GM18858 (cell line): Measurements from ENCODE around the gene ABHD4.
"Not testable (repeated sequence)": the region's sequence is repeated elsewhere in the genome, so short reads cannot be mapped to it uniquely, and the experiment has no call there.

Source experiments
- ATAC-seq: cut with Tn5 transposase; IDR thresholded peaks from one replicate; pipeline ENCODE4 v1.9.1; 2021; ENCODE audit not compliant: unreplicated experiment

ABHD4 gene

DNA sequence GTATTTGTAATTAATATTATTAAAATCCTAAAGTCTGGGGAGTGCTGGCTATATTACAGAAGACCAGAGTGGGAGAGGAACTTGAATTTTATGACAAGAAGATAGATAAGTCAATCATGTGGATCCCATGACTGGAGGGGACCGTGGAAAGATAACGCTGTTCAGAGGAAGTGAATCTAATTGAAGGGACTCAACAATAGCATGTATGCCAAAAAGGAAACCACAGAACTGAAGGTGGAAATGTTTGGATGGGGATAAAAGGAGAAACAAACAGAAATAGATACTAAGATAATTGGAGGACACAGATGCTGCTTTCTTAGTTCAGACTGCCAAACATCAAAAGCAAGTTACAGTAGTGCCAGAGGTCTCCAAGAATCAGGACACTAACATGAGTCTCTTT, 24.9 kb downstream of the ABHD4 start:
- no peak for ATAC-seq

DNA sequence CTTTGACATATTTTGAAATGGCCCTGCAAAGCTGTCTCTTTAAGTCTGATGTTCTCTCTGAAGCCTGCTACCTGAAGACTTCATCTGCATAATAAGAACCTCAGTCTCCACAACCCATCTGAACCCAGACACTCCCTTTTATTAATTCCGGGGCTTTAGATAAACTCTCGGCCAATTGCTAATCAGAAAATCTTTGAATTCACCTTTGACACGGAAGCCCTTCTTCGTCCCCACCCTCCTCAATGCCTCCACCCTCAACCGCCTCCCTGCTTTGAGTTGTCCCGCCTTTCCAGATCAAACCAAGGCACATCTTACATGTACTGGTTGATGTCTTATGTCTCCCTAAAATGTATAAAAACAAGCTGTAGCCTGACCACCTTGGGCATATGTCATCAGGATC, 28.5 kb downstream of the ABHD4 start:
- no peak for ATAC-seq

DNA sequence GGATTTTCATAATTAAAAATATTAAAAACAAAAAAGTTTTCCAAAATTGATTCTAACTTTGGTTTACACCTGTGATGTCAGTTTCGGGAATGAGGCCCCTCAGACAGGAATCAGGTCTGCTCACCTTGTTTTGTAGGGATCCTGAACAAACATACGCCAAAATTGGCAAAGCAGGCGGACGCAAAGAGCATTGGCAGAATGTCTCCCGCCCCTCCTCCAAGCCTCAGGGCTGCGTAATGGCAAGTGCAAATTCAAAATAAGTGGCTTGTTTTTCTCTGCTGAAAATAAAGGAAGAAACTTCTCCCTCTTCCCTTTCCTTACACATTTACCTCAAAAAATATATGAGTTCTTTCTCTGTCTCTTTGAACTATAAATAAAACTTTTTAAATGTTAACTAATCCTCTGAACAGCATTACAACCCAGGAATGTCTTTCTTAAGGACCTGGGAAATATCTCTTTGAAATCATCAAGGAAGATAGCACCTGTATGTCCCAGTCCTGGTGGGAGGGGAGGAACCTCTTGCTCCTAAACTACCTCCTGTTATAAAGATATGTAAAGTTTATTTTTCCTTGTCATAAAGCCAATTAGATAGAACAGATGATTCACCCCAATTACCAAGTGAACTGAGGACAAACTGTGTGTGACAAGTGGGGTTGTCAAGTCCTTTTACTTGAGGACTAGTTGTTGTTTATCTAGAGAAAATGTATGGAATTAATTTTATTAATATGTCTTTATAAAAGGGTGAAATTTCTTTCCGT, 29.6 kb downstream of the ABHD4 start:
- no peak for ATAC-seq

DNA sequence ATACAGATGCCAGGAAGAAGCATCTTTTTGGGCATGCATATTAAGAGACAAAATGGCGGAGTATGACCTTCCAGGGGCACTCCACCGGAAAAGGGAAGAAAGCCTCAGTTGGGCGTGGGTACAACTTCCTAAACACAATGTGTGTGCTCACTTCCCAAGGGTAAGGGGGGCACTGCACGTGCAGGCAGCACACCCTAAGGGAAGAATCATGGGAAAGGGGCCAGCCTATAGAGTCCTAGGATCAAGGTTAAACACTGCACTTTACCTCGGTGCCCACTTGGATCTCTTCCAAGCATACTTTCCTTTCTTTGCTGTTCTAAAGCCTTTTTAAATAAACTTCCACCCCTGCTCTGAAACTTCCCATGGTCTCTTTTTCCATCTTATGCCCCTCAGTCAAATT, 31.3 kb downstream of the ABHD4 start:
- ATAC-seq = no peak

DNA sequence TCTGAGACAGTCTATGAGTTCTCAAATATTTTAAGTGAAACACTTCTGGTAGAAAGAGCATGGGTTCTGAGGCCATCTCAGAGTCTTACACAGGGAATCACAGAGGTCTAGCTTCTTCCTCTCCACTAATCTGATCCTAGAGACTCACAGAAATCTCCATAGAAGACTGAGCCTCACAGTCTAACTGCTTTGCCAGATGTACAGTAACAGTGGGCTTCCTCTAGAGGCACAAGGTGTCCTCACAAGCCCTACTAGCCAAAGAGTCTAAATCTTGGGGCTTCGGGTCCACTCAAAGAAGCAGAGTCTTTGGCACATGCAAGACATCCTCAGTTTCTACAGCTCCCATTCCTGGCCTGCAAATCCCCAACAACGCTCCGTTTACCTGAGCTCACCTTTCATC, 32.0 kb downstream of the ABHD4 start:
- ATAC-seq = no peak

DNA sequence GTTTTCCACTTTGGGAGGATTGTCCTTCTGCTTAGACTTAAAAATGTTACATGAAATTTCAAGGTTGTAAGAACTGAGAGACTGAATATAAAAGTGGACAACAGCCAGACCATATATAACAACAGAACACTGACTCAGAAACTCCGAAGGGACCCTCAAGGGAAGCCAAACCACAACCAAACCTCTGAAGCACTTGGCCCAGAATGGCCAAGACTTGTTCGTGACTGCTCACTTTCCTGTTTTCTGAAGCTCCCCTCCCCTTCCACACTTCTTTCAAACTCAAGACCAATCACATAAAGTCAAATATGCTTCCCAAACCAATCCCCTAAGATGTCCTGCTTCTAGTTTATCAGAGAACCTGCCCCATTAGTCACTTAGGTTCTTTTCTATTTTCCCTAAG, 32.4 kb downstream of the ABHD4 start:
- ATAC-seq = no peak

DNA sequence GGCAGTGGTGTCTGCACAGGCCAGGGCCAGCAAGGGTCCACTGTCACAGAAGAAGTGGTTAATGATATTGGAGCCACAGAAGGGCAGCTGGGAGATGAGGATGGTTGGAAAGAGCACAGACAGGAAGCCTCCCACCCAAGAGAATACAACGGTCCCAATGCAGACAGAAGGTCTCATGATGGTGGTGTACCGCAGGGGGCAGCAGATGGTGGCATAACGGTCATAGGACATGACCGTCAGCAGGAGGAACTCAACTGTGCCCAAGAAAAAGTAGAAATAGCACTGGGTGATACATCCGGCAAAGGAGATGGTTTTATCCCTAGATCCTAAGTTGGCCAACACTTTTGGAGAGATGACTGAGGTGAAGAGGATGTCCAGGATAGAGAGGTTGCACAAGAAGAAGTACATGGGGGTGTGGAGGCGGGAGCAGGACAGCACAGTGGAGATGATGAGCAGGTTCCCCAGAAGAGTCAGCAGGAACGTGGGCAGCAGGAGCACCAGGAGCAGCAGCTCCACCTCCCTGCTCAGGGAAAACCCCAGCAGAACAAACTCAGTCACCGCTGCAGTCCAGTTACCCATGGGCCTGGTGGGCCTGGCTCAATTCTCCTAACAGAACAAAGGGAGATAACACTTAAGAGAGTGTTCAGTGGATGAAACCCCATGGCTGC, 36.3 kb downstream of the ABHD4 start:
- ATAC-seq = no peak

DNA sequence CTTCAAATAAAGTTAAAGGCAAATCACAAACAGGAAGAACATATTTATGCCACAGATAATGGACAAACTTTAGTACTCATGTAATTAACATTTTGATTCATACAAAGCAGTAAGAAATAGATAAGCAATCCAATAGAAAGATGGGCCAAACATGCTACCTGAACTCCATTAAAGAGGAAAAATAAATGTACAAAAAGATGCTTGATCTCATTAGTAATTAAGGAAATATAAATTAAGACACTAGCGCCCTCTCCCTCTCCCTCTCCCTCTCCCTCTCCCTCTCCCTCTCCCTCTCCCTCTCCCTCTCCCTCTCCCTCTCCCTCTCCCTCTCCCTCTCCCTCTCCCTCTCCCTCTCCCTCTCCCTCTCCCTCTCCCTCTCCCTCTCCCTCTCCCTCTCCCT, 37.9 kb downstream of the ABHD4 start:
- not testable (repeated sequence) for ATAC-seq

DNA sequence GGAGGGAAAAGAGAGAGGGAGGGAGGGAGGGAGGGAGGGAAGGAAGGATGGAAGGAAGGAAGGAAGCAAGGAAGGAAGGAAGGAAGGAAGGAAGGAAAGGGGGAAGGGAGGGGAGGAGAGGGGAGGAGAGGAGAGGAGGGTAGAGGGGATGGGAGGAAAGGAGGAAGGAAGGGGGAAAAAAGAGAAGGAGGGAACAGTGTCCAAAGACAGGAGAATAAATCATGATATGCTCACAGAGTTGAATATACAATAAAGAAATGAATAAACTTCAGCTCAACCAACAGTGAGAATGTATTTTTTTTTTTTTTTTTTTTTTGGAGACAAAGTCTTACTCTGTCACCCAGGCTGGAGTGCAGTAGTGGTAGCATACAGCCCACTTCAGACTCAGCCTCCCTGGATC, 42.1 kb downstream of the ABHD4 start:
- ATAC-seq = no peak

DNA sequence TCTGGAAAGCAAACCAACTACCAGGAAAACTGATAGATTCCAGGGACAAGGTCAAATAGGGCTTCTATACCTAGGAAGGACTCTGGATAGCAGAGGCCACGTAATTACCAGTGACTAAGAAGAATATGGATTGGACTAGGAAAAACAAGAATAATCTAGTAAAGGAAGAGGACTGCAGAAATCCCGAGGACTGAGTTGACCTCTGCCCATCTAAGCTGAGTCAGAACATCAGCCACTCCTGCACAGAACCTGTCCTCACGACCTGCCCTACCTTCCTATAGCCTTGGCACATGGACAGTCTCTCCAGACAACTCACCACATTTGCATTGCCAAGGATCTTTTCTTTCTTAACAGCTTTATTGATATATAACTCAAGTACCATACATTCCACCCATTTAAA, 43.7 kb downstream of the ABHD4 start:
- no peak for ATAC-seq

DNA sequence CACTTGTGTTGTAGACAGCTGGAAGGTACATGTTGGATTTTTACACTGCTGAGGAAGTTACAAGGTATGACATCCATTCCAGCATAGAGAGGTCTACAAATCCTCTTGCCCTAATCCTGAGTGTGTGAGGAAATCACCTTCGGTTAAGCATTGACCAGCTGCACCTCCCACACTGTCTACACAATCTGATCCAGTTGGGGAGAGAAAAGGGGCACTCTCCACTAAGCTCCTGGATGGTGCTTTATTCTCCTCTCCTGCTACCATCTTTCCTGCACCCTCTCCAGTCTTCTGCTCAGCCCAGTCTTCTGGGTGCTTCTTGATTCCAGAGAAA, 46.2 kb downstream of the ABHD4 start, which contains the start of gene OR6J1:
Gene OR6J1, minus strand, starts transcription at position 48 of the 331 bp plus-strand sequence. CDS start 9,541 bp downstream, outside the sequence.
- ATAC-seq = no peak

DNA sequence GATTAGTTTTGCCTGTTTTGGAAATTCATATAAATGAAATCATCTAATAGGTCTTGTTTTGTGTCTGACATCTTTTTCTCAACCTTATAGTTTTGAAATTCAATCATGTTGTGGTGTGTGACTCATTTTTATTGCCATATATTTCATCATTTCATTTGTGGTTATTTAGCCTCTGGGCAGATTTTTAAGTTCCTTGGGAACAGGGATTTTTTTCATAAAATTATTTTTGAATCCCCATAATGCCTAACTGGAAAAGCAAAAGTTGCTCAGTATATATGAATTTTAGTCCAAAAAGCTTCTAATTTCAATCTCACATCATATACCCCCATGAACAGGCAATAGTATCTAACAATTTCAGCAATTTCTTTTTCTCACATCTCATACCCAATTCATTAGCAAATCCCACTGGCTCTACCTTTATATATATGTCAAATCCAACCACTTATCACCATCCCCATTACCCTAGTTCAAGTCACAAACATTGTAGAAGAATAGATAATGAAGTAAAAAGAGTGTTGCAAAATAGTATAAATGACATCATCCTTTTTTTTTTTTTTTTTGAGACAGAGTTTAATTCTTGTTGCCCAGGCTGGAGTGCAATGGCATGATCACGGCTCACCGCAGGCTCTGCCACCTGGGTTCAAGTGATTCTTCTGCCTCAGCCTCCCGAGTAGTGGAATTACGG, 48.6 kb downstream of the ABHD4 start:
- ATAC-seq = no peak

DNA sequence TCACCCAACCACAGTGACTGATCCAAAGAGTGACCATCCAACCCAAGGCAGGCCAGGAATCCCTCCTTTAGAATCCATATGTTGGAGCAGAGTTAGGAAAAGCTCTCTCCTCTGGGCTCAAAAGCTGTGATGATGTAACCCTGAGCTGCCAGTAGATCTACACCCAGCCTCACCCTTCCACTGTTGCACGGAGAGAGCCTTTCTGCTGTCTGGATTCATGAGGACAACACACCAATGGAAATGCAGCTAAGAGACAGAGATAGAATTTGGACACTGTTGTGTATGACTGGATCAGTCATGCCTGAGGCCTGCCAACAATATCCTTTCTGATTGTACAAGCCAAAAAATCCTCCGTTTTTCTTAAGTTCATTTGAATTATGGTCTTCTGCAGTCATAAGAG, 50.4 kb downstream of the ABHD4 start:
- no peak for ATAC-seq

DNA sequence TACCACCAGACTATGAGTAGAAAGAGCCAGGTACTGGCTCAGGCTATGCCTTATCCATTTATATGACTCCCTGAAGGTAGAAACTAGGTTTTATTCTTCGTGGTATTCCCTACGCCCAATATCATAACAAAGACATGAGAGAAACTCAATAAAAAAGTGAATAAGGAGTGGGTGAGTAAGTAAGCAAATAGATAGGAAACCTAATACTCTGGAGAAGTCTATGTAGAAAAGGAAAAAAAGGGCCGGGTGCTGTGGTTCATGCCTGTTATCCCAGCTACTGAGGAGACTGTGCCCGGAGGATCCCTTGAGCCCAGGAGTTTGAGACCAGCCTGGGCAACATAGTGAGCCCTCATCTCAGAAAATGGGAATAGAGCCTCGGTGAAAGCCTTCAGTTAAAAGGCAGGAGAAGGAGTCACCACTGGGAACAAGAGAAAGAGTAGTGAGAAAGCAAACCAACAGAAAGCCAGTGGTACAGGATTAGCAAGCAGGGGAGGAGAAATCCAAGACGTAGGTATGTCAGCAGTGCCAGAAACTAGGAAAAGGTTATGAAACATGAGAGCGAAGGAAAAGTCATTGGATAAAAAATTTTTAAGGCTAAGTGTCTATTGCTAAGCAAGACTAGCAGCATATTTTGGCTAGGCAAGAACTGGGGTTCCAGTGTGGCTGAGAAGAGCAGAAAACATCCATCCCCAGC, 52.1 kb downstream of the ABHD4 start:
- no peak for ATAC-seq

DNA sequence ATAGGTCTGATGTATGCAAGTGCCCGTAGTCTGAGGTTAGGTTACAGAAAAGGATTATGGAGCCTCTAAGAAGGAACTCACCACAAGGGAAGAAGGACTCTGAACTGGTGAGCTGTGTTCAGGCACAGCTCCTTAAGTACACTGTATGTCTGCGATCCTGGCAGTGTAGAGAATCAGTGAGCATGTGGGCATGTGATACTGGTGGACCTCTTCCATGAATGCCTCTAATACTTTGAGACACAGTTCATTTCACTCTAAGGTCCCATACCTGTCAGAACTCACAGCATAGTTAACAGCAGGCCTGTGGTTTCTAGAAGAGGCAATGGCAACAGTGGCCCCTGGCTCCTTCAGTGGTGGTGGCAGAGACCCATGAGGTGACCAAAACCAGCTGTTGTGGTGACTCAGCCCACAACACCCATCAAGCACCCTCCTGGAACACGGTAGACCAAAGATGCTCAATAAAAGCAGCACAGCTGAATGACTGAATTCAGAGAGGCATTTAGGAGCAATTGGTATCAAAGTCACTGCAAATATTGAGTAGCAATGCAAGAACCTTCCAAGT, 52.9 kb downstream of the ABHD4 start:
- ATAC-seq = peak; percentile 68

DNA sequence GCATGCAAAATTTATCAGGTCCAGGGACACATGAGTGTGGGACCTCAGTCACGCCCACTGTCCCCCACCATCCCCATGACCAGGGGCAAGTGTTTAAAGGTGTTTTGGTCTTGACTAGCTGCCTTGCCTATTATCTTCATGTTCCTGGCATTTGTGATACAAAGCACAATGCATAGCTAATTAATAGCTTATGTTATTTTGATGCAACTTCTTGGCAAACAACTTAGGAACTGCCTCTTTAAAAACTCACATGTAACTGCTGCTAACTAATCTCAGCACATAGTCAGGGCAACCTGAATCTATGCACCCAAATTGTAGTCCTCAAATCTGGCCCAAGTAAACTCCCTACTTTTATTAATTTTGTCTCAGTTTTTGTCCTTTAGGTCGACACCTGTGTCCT, 53.5 kb downstream of the ABHD4 start:
- ATAC-seq = no peak

DNA sequence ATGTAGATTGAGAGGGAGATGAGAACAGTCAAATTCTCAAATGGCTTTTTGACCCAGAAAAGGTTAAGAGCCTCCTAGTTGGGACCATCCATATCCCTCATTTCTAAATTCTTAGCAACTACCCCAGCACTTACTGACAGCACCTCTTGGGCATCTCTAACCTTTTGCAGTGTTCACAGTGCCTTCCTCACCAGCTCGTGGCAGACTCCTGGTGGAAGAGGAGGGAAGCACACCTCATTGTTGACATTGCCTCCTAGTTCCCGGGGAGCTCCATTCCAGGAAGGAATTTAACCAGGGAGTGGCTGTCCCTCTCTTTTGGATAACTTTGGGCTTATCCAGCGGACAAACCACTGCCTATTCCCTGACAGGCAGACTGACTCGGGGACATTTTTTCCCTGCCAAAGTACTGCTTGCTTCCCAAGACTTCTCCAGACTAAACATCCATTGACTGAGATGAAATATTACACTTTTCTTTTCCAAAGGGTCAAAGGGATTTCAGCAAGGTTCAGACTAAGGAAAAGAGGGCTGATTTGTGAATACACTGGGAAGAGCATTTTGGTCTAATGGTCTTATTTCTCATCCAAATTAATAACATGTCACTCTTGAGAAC, 55.0 kb downstream of the ABHD4 start:
- no peak for ATAC-seq

DNA sequence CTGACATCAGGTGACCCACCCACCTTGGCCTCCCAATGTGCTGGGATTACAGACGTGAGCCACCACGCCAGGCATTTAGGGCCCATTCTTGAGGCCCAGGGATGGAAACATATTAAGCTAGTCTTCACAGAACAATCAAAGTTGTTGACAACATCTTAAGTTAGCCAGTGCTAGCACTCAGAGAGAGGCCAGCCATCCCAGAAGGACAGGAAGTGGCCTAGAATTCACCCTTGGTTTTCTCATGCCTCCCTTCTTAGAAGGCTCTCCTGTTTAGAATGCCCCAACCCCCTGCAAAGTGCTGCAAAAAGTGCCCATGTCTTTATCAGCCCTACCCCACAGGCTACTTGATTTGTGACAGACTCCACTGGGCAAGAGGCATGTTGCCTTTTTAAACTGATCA, 58.1 kb downstream of the ABHD4 start:
- ATAC-seq = no peak

DNA sequence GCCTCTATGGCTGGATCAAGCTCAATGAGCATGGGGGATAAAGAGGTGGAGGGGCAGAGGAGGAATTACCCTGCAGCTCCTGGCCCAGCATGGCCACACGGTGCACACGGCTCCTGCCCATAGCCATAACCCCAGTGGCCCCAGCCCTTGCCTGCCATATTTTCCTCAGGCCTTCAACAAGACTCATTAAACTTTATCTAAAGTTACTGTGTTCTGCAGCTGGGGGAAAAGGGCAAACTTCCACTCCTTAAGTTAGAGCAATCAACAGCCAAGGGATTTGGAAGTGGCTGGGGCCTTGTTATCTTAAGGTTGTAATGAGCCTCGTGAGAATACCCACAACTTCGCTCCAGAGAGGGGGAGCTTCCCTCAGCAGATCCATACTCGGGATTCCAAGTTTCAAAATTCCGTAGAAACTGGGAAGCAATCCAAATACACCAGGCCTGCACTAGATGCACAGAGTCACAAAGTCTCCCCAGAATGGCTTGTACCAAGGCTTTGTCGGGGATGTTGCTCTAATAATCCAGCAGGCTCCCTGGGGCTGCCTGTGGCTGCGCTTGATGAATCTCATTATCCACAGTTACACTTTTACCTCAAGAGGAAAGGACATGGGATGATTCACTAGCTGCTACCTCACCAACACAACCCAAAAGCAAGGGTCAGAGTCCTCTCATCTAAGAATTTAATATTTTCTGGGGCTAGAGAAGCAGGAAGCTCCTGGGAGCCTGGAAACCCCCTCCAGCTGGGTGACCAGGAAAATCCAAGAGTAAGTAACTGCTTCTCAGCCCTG, 59.0 kb downstream of the ABHD4 start:
- ATAC-seq = no peak

DNA sequence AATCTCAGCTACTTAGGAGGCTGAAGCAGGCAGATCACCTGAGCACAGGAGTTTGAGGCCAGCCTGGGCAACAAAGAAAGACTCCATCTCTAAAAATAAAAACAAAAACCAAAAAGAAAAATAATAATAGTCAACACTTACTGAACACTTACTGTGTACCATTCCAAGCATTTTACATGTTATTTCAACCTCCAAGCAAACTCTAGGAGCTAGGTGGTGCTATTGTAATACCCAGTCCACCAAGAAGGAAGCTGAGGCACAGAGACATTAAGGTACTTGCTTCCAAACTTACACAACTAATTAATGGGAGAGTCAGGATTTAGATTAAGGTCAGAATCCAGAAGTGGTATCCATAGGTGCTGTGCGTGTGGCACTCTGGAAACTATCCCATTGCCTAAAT, 59.8 kb downstream of the ABHD4 start:
- no peak for ATAC-seq
